AG09309 (cell line): ENCODE measurements around the gene ENO3.

ENCODE experiments used
- DNase-seq: peaks from one replicate; pipeline ENCODE4 v3.0.0-alpha.2; 2010; ENCODE audit warnings: low read depth
- H3K4me3 ChIP-seq: 2 replicates; pipeline ENCODE4 v1.5.1; 2011; ENCODE audit warnings: mild to moderate bottlenecking, low read depth, low read length, moderate library complexity; ENCODE audit not compliant: control insufficient read depth
- CTCF ChIP-seq: IDR thresholded peaks from 2 replicates; pipeline ENCODE4 v1.5.1; 2011; ENCODE audit warnings: mild to moderate bottlenecking, low read depth, low read length, inconsistent platforms; ENCODE audit not compliant: insufficient read depth, control insufficient read depth; ENCODE audit errors: missing control alignments

ENO3 gene

GRCh38 chr17:4940555-4941318, 10.2 kb upstream of the ENO3 start:
- H3K4me3 ChIP-seq: peak overlapping the region; percentile 96
- no peak for DNase-seq
- no peak for TF ChIP-seq CTCF

- peak overlapping the region; percentile 96 for H3K4me3 ChIP-seq
- no peak for TF ChIP-seq CTCF
- no peak for DNase-seq
Measured at GRCh38 chr17:4941319-4941610, 9.7 kb upstream of the ENO3 start.

DNA sequence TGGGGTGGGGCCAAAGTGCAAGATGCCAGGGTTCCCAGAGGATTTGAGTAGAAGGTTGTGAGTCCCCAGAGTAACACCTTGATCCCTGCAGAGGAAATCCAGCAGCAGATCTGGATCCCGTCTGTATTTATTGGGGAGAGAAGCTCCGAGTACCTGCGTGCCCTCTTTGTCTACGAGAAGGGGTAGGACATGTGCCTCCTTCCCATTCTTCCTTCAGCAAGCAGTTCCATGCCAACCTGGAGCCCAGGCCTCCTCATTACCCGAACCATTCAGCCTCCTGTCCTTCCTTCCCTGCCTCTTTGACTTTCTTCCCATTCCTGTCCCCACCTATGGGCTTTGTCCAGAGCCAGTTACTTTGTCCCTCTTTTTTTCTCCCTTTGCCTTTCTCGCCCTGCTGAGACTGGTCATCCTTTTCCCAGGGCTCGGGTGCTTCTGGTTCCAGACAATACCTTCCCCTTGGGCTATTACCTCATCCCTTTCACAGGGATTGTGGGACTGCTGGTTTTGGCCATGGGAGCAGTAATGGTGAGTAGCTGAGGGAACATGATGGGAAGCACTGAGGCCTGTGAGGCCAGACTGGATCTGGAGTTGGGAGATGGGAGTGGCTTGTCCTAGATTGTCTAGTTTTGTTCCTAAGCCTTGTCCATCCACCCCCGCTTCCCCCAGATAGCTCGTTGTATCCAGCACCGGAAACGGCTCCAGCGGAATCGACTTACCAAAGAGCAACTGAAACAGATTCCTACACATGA, 8.0 kb upstream of the ENO3 start:
- H3K4me3 ChIP-seq: no peak overlapping the region
- DNase-seq: no peak
- no peak for TF ChIP-seq CTCF

GRCh38 chr17:4944163-4944553, 6.8 kb upstream of the ENO3 start:
- H3K4me3 ChIP-seq: no peak overlapping the region
- TF ChIP-seq CTCF: no peak
- DNase-seq: no peak

- peak overlapping the region; percentile 21 for H3K4me3 ChIP-seq
- no peak for DNase-seq
- TF ChIP-seq CTCF: no peak
Measured at GRCh38 chr17:4944554-4945175, 6.3 kb upstream of the ENO3 start.

DNA sequence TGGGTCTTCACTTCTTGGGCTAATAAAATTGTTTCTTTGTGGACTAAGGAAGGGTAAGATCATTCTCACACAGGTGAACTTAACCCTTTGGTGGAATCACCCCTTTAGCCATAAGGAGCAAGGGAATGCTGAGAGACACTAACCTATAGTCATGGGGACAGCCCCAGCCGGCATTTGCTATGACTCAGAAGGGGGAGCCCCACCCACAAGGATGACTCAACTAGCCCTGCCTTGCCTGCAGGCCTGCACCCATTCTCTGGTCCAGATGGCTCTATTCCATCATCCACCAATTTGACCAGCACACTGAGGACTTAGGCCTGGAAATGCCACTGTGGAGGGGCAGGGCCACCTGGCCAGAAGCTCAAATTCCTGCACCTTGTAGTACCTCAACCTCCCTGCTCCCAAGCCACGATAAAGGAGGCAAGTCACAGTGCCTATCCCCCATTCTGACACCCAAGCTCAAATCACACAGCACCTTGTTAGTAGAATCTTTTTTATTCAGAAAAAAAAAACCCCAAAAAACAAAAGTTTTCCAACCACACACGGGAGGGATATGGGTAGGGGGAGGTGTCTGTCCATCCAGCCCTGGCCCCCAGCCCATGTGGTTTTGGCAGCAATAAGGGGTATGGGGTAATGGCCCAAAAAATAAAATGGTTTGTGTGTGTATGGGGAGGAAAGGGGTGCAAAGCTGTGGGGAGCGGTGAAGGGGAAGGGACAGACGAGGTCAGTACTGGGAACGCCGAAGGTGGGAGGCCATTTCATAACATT, 5.6 kb upstream of the ENO3 start:
- peak overlapping the region; percentile 88 for H3K4me3 ChIP-seq
- no peak for TF ChIP-seq CTCF
- DNase-seq: peak; percentile 73
